ENCODE measurements around the gene UBLCP1. TPM values are rescaled to one million over a fixed set of nuclear protein-coding genes. Genes with fewer than 3 reads are reported as not detected.

Gene UBLCP1
- polyA plus RNA-seq, 2 of the 4 experiments (the other 2 are of a cell fraction): 36.5 to 64.8 TPM

GRCh38 chr5:159224471-159224870 is 38.6 kb upstream of the UBLCP1 start:
- Histone ChIP-seq H3K4me2 (no peak overlapping the region), H3K4me3 (no peak overlapping the region), H3K27ac (peak overlapping the region in 1 of 2 experiments; percentile 24; a peak in 1 of 6 replicates), H3K9me3 (0 out of 3 replicates have a peak, but pooled peaks cover 3% of the 10 kb centered on the region), H3K4me1 (peaks cover 14% of the 10 kb centered on the region)
- ChIA-PET POLR2A (no interaction called here), CTCF (no interaction called here)
- ATAC-seq (no peak), FAIRE-seq (no peak), DNase-seq (ENCODE audit: low read depth in 1 of 2, low spot score in 1 of 2) (no peak)
- TF ChIP-seq ESRRA (IDR thresholded peaks at IDR 0.05; ENCODE audit: borderline replicate concordance, low read length) (no peak), JUNB (IDR thresholded peaks at IDR 0.05) (no peak), BHLHE40 (IDR thresholded peaks at IDR 0.05; ENCODE audit: low read depth, low read length) (no peak), EHF (CRISPR knock-in tag; IDR thresholded peaks at IDR 0.05) (no peak), MAFK (IDR thresholded peaks at IDR 0.05; ENCODE audit: partially characterized antibody) (no peak), TFCP2L1 (CRISPR knock-in tag; IDR thresholded peaks at IDR 0.05) (no peak), FOXS1 (CRISPR knock-in tag; IDR thresholded peaks at IDR 0.05) (no peak), NR3C1 (IDR thresholded peaks at IDR 0.05) (no peak), KDM5A (IDR thresholded peaks at IDR 0.05) (no peak), E2F6 (IDR thresholded peaks at IDR 0.05; ENCODE audit: borderline replicate concordance, low read depth) (no peak), FOSL2 (IDR thresholded peaks at IDR 0.05) (no peak), FOSL2 (CRISPR knock-in tag; IDR thresholded peaks at IDR 0.05) (no peak), MAZ (IDR thresholded peaks at IDR 0.05; ENCODE audit: borderline replicate concordance, low read depth, low read length) (no peak), MYC (IDR thresholded peaks at IDR 0.05; ENCODE audit: borderline replicate concordance, low read length) (no peak), HMGXB4 (CRISPR knock-in tag; IDR thresholded peaks at IDR 0.05; ENCODE audit: borderline replicate concordance) (no peak), HDAC2 (IDR thresholded peaks at IDR 0.05) (no peak)
- WGBS (ENCODE audit: missing lambda C conversion rate): 48% methylated on average over 2 of the region's 2 CpGs

- Histone ChIP-seq H3K4me3 (no peak overlapping the region), H3K27ac (peak overlapping the region; percentile 3 to 38; a peak in 1 of 6 replicates), H3K4me1 (peaks cover 27% of the 10 kb centered on the region), H3K9me3 (0 out of 3 replicates have a peak, but pooled peaks cover 3% of the 10 kb centered on the region), H3K4me2 (no peak overlapping the region)
- TF ChIP-seq E2F6 (IDR thresholded peaks at IDR 0.05; ENCODE audit: borderline replicate concordance, low read depth) (no peak), ZSCAN20 (CRISPR knock-in tag; IDR thresholded peaks at IDR 0.05) (no peak), PBX3 (IDR thresholded peaks at IDR 0.05) (no peak), ZFP36 (IDR thresholded peaks at IDR 0.05; ENCODE audit: borderline replicate concordance, partially characterized antibody) (no peak), RAD21 (conservative IDR thresholded peaks at IDR 0.05 in 1 of 2, IDR thresholded peaks at IDR 0.05 in 1 of 2) (no peak), USF2 (IDR thresholded peaks at IDR 0.05) (no peak), ESRRA (IDR thresholded peaks at IDR 0.05; ENCODE audit: borderline replicate concordance, low read length) (no peak), RCOR1 (IDR thresholded peaks at IDR 0.05; ENCODE audit: low read depth, low read length) (no peak), FOSB (CRISPR knock-in tag; IDR thresholded peaks at IDR 0.05) (no peak), MAFK (IDR thresholded peaks at IDR 0.05; ENCODE audit: partially characterized antibody) (no peak), ZC3H11A (IDR thresholded peaks at IDR 0.05) (no peak)
- POLR2A ChIA-PET: no interaction called here
- CTCF ChIA-PET: interaction anchor here (1.1 to 1.6 kb wide), 2 partner anchors 11 to 70 kb away, joined by 4 to 6 read pairs; no protein-coding TSS in a partner anchor
- no peak for ATAC-seq
- no peak for FAIRE-seq
- DNase-seq (ENCODE audit: low read depth in 1 of 2, low spot score in 1 of 2): no peak
These were observed 36.6 kb upstream of the UBLCP1 start for GRCh38 chr5:159226451-159226850.
